Memory B cell (primary cell): Measurements from ENCODE around the gene SSR2.

ENCODE experiments used
- ATAC-seq: fragments of 150-1000 bp; cut with Tn5 transposase; 2 replicates; pipeline ENCODE4 v1.10.0; 2021; ENCODE audit warnings: low read depth, mild to moderate bottlenecking, moderate library complexity
- DNase-seq, 2 donors: peaks; one replicate each; pipeline ENCODE4 v3.0.0; 2022; ENCODE audit warnings: low spot score in 2 of 2
- H3K27ac Mint-ChIP-seq: one replicate; pipeline ENCODE4 v1.8.0; 2022; ENCODE audit warnings: mild to moderate bottlenecking, moderate library complexity, mixed read lengths
- H3K27me3 Mint-ChIP-seq: one replicate; pipeline ENCODE4 v1.8.0; 2022; ENCODE audit warnings: mixed read lengths
- H3K36me3 Mint-ChIP-seq: one replicate; pipeline ENCODE4 v1.8.0; 2022; ENCODE audit warnings: mild to moderate bottlenecking, mixed read lengths
- H3K4me1 Mint-ChIP-seq: one replicate; pipeline ENCODE4 v1.8.0; 2022; ENCODE audit warnings: mixed read lengths
- H3K4me3 Mint-ChIP-seq: one replicate; pipeline ENCODE4 v1.8.0; 2022; ENCODE audit warnings: mild to moderate bottlenecking, moderate library complexity, mixed read lengths
- H3K9me3 Mint-ChIP-seq: one replicate; pipeline ENCODE4 v1.8.0; 2022; ENCODE audit warnings: mixed read lengths

SSR2 gene

DNA sequence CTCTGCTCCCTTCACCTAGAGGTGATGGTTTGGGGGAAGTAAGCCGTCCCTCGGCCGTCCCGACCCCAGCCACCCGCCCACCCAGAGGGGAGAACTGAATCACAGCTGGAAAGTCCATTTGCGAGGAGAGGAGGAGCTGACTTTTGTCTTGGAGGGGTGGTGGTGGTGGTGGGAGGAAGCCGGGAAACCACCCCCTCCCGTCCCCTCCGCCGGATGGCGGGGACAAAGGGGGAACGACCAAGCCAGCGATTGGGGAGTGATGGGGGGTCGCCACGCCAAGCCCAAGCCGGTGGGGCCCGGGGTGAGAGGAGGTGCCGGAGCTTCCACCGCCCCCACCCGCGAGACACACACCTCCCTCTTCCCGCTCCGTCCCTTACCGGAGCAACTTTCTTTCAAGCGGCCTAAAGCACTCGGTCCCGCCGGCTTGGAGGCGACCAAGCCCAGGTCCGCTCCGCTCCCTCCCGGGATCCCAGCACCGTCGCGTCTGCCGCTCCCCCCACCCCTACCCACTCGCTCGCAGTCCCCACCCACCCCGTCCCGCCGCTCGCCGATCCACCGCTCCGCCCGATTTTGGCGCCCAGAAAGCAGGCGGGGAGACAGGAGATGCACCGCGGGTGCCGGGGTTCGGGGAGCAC lies 42.9 kb downstream of the SSR2 start:
- Mint-ChIP-seq H3K4me1 (peaks cover 56% of the 10 kb centered on the region), H3K9me3 (no peaks in the 10 kb centered on the region), H3K27ac (peak overlapping the region; percentile 91), H3K27me3 (no peaks in the 10 kb centered on the region), H3K4me3 (peak overlapping the region; percentile 86), H3K36me3 (peaks cover 23% of the 10 kb centered on the region)
- DNase-seq = no peak
- peak; percentile 10 for ATAC-seq

- peaks cover 24% of the 10 kb centered on the region for H3K36me3 Mint-ChIP-seq
Observed at GRCh38 chr1:155976913-155977689, 43.6 kb downstream of the SSR2 start.

DNA sequence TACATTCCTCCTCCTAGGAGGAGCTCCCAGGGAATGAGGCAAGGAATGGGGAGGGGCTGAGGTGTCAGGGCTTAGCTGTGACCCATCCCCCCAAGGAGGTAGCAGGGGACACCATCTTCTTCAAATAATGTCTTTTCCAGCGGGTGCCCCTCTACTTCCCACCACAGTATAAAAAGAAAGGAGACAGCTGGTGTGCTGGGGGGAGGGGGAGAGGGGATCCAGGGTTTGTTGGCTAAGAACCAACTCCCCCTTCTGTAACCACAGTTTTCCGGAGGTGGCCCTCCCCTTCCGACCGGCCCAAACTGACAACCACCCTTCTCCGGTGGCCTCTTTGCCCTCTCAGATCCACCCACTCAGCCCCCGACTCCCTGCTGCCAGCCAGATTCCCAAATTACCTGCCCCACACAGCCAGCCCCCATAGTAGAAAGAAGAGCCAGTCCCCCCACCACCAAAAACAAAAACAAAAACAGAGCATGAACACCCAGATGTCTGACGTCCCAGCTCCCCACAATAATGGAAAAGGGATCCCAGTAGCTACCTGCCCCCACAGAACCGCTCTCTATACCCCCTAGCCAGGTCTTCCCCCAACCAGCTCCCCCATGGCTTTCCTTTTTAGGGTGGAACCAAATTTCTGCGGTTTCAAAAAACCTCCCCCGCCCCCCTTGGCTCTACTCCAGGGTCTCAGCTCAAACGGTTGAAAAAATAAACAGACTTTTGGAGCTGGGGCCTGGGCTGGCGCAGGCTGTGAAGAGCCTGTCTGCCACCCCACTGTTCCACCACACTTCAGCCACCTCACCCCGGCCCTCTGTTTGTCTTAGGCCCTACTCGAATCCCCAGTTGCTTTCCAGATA lies 44.5 kb downstream of the SSR2 start:
- DNase-seq (no peak), ATAC-seq (no peak)
- H3K36me3 Mint-ChIP-seq = peaks cover 27% of the 10 kb centered on the region
- peaks cover 54% of the 10 kb centered on the region for H3K4me1 Mint-ChIP-seq
- H3K27ac Mint-ChIP-seq = peak overlapping the region; percentile 91
- H3K4me3 Mint-ChIP-seq = peak overlapping the region; percentile 86
- no peaks in the 10 kb centered on the region for H3K27me3 Mint-ChIP-seq
- no peaks in the 10 kb centered on the region for H3K9me3 Mint-ChIP-seq

More at GRCh38 chr1:155976913-155977689, 43.6 kb downstream of the SSR2 start:
- Mint-ChIP-seq H3K4me3 (peak overlapping the region; percentile 86), H3K9me3 (no peaks in the 10 kb centered on the region), H3K27me3 (no peaks in the 10 kb centered on the region), H3K4me1 (peaks cover 56% of the 10 kb centered on the region), H3K27ac (peak overlapping the region; percentile 91)
- no peak for DNase-seq
- no peak for ATAC-seq

DNA sequence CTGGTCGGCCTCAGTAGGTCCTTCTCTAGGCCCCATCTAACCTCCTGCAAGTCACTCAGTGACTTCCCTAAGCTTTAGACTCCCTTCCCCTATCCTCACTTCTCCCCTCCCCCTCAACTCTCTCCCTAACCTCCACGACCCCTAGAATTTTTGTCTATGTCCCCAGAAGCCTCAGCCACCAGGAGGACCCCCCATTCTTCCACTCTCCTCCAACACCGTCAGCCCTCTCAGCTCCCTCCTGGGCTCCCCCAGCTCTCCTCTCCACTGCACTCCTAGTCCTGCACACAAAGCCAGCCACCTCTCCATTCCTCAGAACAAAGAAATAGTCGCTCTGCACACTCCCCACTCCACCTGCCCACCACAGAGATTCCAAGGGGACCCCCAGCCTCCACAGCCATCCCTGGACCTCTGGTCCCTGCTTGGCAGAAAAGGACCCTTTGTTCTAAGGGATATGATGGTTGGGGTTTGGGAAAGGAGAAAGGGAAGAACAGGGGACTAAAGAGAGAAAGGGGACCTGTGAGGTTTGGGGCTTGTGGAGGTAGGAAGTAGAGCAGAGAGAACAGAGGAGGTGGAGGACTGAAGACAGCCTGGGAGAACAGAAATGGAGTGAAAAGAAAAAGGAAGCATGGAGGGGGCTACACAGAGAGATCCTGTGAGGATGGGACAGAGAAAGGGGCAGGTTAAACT lies 45.2 kb downstream of the SSR2 start:
- peak overlapping the region; percentile 91 for H3K27ac Mint-ChIP-seq
- H3K4me1 Mint-ChIP-seq = peaks cover 55% of the 10 kb centered on the region
- peak overlapping the region; percentile 86 for H3K4me3 Mint-ChIP-seq
- no peak for ATAC-seq
- no peaks in the 10 kb centered on the region for H3K27me3 Mint-ChIP-seq
- no peak for DNase-seq
- H3K9me3 Mint-ChIP-seq = no peaks in the 10 kb centered on the region
- H3K36me3 Mint-ChIP-seq = peaks cover 27% of the 10 kb centered on the region

- Mint-ChIP-seq H3K4me3 (peak overlapping the region; percentile 86), H3K27me3 (no peaks in the 10 kb centered on the region), H3K9me3 (no peaks in the 10 kb centered on the region), H3K36me3 (peaks cover 36% of the 10 kb centered on the region), H3K27ac (peak overlapping the region; percentile 91), H3K4me1 (peaks cover 59% of the 10 kb centered on the region)
- ATAC-seq (no peak), DNase-seq (no peak)
Observed at GRCh38 chr1:155974208-155975115, 46.3 kb downstream of the SSR2 start.

DNA sequence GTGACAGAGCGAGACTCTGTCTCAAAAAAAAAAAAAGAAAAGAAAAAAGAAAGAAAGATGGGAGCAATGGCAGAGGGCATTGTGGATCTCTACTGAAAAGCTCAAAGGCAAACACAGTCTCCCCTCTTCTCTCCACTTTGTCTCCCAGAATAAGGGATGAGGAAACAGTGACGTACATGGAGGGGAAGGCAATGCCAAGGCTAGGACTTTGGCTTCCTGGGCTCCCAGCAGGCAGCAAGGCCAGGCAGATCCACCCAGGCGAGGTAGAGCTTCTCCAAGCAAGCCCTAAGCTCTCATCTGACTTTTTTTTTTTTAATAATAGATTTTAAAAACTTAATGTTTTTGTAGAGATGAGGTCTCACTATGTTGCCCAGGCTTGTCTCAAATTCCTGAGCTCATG lies 47.0 kb downstream of the SSR2 start:
- H3K27ac Mint-ChIP-seq = no peak overlapping the region
- H3K9me3 Mint-ChIP-seq = no peaks in the 10 kb centered on the region
- DNase-seq (no peak), ATAC-seq (no peak)
- peak overlapping the region; percentile 86 for H3K4me3 Mint-ChIP-seq
- peaks cover 40% of the 10 kb centered on the region for H3K36me3 Mint-ChIP-seq
- H3K27me3 Mint-ChIP-seq = no peaks in the 10 kb centered on the region
- peaks cover 62% of the 10 kb centered on the region for H3K4me1 Mint-ChIP-seq

DNA sequence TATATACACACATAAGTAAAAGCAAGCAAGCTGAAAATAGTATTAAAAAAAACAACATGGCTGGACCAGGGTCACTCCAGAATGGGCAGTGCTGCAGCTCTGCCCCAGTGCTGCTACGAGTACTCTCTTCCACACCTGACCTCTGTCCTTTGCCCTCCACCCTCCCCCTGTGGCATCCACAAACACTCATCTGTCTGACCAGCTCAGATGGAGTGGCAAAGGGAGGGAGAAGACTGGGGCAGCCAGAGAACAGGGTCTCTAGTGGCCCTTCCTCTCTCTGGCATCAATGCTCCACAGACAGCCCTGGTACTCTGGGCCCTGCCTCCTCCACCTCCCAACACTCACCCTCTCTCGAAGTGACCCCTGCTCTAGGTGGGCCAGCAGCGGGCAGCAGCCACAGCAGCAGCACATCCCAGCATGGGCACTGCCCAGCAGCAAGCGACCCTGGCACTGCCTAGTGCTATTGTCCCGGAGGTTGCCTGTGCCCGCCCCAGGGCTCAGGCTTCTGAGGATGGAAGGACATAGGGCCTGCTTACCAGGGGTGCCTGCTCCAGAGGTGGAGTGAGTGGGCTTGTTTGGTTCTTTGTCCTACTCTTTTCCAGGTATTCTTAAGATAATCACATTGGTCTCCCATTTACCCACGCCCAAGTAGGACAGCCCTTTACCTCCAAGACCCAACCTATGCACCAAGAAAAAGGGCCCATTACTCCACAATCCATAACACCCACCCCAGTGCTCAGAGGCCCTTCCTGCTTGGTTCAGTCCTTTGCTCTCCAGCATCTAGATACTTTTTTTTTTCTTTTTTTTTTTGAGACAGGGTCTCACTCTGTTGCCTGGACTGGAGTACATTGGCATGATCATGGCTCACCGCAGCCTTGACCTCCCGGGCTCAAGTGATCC lies 48.6 kb downstream of the SSR2 start:
- Mint-ChIP-seq H3K27me3 (no peaks in the 10 kb centered on the region), H3K4me1 (peaks cover 77% of the 10 kb centered on the region), H3K27ac (peak overlapping the region; percentile 81), H3K36me3 (peaks cover 43% of the 10 kb centered on the region), H3K4me3 (peak overlapping the region; percentile 70), H3K9me3 (no peaks in the 10 kb centered on the region)
- DNase-seq (no peak), ATAC-seq (no peak)

DNA sequence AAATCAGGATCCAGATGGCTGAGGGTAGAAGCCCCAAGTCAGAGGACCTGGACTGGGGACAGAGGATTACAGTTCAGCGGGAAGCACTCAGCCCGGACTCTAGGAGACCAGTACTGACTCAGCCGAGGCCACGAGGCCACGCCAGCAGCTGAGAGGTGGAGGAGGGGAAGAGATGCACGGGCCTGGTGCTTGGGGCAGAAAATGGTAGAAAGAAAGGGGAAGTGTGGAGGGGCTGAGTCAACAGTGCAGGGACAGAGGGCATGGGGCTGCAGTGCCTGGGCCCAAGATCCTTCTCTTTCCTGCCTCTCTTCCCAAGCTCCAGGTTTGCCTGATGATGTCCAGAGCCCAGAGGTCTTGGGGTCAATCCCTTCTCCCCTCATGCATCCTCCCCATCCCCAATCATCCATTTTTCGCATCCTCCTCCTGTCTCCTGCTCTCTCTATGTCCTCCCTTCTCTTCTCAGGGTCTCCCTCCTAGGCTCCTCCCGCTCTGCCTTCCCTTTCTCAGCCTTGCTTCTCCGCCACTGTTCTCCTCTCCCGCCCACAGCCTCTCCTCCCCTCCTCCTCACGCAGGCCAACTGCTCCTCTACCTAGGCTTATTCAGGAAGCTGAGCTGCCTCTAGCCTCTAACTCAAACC lies 50.1 kb downstream of the SSR2 start:
- H3K27me3 Mint-ChIP-seq = no peaks in the 10 kb centered on the region
- peak in 1 of 2 donors; percentile 50 for DNase-seq
- peak; percentile 98 for ATAC-seq
- H3K27ac Mint-ChIP-seq = peak overlapping the region; percentile 81
- peak overlapping the region; percentile 76 for H3K4me3 Mint-ChIP-seq
- H3K4me1 Mint-ChIP-seq = peaks cover 84% of the 10 kb centered on the region
- H3K36me3 Mint-ChIP-seq = peaks cover 38% of the 10 kb centered on the region
- H3K9me3 Mint-ChIP-seq = no peaks in the 10 kb centered on the region

GRCh38 chr1:155969377-155969791 lies 51.4 kb downstream of the SSR2 start:
- Mint-ChIP-seq H3K9me3 (no peaks in the 10 kb centered on the region), H3K36me3 (peaks cover 40% of the 10 kb centered on the region), H3K27me3 (no peaks in the 10 kb centered on the region), H3K4me3 (peak overlapping the region; percentile 69), H3K27ac (peak overlapping the region; percentile 81), H3K4me1 (peaks cover 80% of the 10 kb centered on the region)
- ATAC-seq (no peak), DNase-seq (no peak)

- DNase-seq (no peak), ATAC-seq (no peak)
- Mint-ChIP-seq H3K4me1 (peaks cover 79% of the 10 kb centered on the region), H3K4me3 (peak overlapping the region; percentile 56), H3K36me3 (peaks cover 41% of the 10 kb centered on the region), H3K27me3 (no peaks in the 10 kb centered on the region), H3K27ac (peak overlapping the region; percentile 81), H3K9me3 (no peaks in the 10 kb centered on the region)
Observed at GRCh38 chr1:155968670-155969069, 52.1 kb downstream of the SSR2 start.

GRCh38 chr1:155968051-155968400 lies 52.7 kb downstream of the SSR2 start:
- H3K27ac Mint-ChIP-seq = peak overlapping the region; percentile 81
- ATAC-seq = no peak
- H3K9me3 Mint-ChIP-seq = no peaks in the 10 kb centered on the region
- H3K4me3 Mint-ChIP-seq = peak overlapping the region; percentile 67
- H3K36me3 Mint-ChIP-seq = peaks cover 40% of the 10 kb centered on the region
- H3K27me3 Mint-ChIP-seq = no peaks in the 10 kb centered on the region
- DNase-seq = no peak
- H3K4me1 Mint-ChIP-seq = peaks cover 75% of the 10 kb centered on the region
